CD4-positive, alpha-beta T cell treated with Interleukin-4 for 1 hour (primary cell): ENCODE data around the gene PARG.
"Not testable (repeated sequence)": the region's sequence is repeated elsewhere in the genome, so short reads cannot be mapped to it uniquely, and the experiment has no call there.

Source experiments
- DNase-seq, 2 donors: peaks; one replicate each; pipeline ENCODE4 v3.0.0-alpha.2; 2020 to 2022

The PARG gene

GRCh38 chr10:49819234-49819958 is 122.4 kb downstream of the PARG start:
- DNase-seq = no peak

- no peak for DNase-seq
These were observed 124.0 kb downstream of the PARG start for GRCh38 chr10:49817845-49818244.

GRCh38 chr10:49803988-49804387 is 137.8 kb downstream of the PARG start:
- no peak for DNase-seq

- DNase-seq = no peak
These were observed 143.6 kb downstream of the PARG start for GRCh38 chr10:49798275-49798674.

DNA sequence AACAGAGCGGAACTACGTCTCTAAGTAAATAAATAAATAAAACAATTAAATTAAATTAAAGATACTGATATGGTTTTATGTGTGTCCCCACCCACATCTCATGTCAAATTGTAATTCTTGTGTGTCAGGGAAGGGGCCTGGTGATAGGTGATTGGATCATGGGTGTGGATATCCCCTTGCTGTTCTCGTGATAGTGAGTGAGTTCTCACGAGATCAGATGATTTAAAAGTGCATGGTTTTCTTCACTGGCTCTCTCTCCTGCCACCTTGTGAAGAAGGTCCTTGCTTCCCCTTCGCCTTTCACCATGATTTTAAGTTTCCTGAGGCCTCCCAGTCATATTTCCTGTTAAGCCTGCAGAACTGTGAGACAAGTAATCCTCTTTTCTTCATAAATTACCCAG is 150.7 kb downstream of the PARG start:
- DNase-seq = no peak

DNA sequence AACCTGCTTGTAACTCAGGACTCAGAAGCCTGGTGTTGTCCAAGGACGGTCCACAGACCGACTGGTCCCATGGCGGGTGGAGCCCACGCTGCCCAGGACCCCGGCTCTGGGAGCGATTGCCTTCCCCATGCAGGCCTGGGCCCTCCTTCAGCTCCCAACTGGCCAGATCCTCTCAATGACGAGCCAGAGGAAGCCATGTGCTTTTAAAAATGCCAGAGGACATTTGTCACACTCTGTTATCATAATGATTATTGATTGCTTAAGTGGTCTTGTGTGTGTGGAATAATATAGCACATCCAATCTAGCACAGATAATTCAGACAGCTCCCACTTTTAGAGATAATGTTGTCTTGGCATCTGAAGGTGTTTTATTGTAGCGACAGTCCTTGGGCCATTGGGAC is 157.1 kb downstream of the PARG start:
- DNase-seq = no peak

GRCh38 chr10:49783645-49784044 is 158.2 kb downstream of the PARG start:
- DNase-seq = no peak

DNA sequence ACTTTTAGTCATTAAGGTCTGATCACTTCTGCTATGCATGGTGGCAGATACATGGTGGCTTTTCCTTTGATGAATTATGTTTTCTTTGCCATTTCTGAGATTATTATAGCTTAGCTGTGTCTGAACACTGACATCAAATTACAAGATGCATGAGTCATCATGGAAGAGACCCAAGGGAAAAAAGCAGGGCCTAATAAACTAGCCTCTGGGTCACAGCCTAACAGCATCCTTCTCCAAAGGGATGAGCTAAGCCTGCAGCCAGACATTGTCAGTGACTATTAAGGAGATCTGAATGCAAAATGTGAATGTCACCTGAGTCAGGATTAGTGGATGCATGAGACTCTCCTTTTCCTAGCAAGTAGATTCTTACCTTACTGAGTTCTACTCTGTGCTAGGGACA is 160.6 kb downstream of the PARG start:
- no peak for DNase-seq

GRCh38 chr10:49778197-49778596 is 163.6 kb downstream of the PARG start:
- no peak for DNase-seq

GRCh38 chr10:49776851-49777250 is 165.0 kb downstream of the PARG start:
- DNase-seq = no peak

GRCh38 chr10:49775014-49775413 is 166.8 kb downstream of the PARG start:
- no peak for DNase-seq

- not testable (repeated sequence) for DNase-seq
These were observed 168.9 kb downstream of the PARG start for GRCh38 chr10:49772944-49773343.

GRCh38 chr10:49771046-49771445 is 170.8 kb downstream of the PARG start:
- DNase-seq = not testable (repeated sequence)

DNA sequence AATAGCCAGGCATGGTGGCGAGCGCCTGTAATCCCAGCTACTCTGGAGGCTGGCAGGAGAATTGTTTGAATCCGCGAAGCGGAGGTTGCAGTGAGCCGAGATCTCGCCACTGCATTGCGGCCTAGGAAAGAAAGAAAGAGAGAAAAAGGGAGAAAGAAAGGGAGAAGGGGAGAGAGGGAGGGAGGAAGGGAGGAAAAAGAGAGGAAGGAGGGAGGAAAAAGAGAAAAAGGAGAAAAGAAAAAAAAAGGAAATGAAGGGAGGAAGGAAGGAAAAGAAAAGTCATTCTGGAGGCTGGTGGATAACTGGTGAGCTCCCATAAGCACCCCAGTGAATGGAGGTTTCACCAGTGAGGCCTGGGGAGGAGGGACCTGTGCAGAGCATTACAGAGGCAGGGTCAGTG is 172.1 kb downstream of the PARG start:
- DNase-seq = no peak

DNA sequence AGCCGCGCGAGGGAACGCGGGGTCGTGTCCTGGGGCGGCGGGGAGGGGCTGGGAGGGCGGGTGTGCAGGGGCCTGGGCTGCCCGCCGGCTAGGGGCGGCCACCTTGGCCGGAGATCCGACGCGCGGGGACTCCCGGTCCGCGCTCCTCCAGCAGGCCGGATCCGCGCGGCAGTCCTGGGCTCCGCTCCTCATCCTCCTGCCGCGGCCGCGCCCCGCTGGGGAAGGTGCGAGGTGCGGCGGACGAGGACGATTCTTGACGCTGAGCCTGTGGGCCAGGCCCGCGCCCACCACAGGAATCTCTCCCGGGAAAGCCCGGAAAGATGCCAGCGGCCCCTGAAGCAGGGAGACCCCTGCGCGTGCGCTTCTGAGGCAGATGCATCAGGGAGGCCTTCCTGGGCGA is 173.1 kb downstream of the PARG start:
- DNase-seq = no peak

- no peak for DNase-seq
These were observed 173.5 kb downstream of the PARG start for GRCh38 chr10:49768329-49768728.
